Measurements from ENCODE around the gene DGKB.

The DGKB gene

DNA sequence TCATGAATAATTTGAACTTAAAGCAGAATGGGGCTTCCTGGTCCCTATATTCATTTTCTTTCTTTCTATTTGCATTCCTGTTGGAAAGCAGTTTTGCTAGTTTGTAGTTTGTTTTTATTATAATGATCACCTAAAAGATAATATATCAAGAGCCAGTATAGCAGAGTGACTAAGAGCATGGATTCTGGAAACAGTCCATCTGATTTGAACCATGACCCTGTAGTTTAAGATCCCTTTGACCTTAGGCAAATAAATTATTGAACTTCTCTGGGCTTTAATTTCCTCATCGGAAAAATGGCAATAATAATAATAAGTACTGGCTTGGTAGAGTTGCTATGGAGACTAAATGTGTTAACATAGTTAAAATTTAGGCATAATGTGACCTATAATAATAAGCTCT lies 76.1 kb downstream of the DGKB start:
- ChIA-PET CTCF (no interaction called here), POLR2A (no interaction called here)
- TF ChIP-seq HDGF (IDR thresholded peaks at IDR 0.05; ENCODE audit: borderline replicate concordance) = no peak
- TF ChIP-seq ELF4 (IDR thresholded peaks at IDR 0.05) = no peak
- TF ChIP-seq SP1 (IDR thresholded peaks at IDR 0.05) = no peak
- TF ChIP-seq FOXM1 (IDR thresholded peaks at IDR 0.05; ENCODE audit: borderline replicate concordance) = no peak
- TF ChIP-seq LEF1 (IDR thresholded peaks at IDR 0.05; ENCODE audit: borderline replicate concordance) = no peak
- no peak for TF ChIP-seq FOXK2 (IDR thresholded peaks at IDR 0.05)
- TF ChIP-seq TARDBP (IDR thresholded peaks at IDR 0.05) = no peak
- TF ChIP-seq, protein P1, sequence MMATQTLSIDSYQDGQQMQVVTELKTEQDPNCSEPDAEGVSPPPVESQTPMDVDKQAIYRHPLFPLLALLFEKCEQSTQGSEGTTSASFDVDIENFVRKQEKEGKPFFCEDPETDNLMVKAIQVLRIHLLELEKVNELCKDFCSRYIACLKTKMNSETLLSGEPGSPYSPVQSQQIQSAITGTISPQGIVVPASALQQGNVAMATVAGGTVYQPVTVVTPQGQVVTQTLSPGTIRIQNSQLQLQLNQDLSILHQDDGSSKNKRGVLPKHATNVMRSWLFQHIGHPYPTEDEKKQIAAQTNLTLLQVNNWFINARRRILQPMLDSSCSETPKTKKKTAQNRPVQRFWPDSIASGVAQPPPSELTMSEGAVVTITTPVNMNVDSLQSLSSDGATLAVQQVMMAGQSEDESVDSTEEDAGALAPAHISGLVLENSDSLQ (IDR thresholded peaks at IDR 0.05) = no peak
- TF ChIP-seq CTBP1 (IDR thresholded peaks at IDR 0.05; ENCODE audit: borderline replicate concordance) = no peak
- no peak for TF ChIP-seq SUZ12 (IDR thresholded peaks at IDR 0.05)
- TF ChIP-seq BHLHE40 (IDR thresholded peaks at IDR 0.05; ENCODE audit: borderline replicate concordance) = no peak
- no peak for TF ChIP-seq L3MBTL2 (conservative IDR thresholded peaks at IDR 0.05)
- no peak for TF ChIP-seq NFRKB (IDR thresholded peaks at IDR 0.05)
- no peak for TF ChIP-seq ZNF384 (IDR thresholded peaks at IDR 0.05)
- no peak for TF ChIP-seq FOXA1 (IDR thresholded peaks at IDR 0.05)
- TF ChIP-seq ARNT (IDR thresholded peaks at IDR 0.05) = no peak
- no peak for DNase-seq (ENCODE audit: extremely low spot score)

DNA sequence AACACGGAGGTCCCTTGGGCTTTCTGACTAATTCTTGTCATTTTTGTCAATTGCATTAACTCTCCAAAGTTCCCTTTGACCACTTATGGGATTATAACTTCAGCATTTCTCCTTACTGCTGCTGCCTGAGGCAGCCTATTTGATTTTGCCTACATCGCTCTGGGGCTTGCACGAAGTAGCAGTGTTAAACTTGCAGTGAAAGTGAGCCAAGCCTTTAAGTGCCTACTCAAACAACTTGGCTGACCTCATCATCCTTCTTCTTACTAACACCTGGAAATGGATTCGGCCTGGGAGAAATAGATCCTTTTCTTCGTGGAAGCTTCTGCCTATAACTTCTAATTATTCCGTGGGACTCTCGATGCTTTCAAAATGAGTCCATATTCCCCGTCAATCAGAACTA lies 76.6 kb downstream of the DGKB start:
- TF ChIP-seq FOXM1 (IDR thresholded peaks at IDR 0.05; ENCODE audit: borderline replicate concordance) (no peak), FOXK2 (IDR thresholded peaks at IDR 0.05) (no peak), L3MBTL2 (conservative IDR thresholded peaks at IDR 0.05) (no peak)
- ChIA-PET CTCF (no interaction called here), POLR2A (no interaction called here)
- DNase-seq (ENCODE audit: extremely low spot score) = no peak

DNA sequence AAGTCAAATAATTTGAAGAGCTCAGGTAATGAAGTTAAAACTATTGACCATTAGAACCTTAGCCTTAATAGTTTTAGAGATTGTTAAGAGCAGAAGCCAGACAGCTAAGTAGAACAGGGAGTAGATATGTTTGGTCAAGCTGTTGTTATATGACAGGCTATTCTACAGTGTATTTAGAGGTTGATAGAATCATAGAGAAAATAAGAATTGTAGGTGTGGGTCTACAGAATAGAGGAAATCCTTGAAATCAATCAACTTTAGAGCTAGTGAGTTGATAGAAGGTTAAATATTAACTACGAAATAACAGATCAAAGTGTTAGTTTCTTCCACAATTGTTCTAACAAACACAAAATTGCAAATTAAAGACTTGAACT lies 80.1 kb downstream of the DGKB start:
- POLR2A ChIA-PET = no interaction called here
- DNase-seq (ENCODE audit: extremely low spot score) = no peak
- CTCF ChIA-PET = no interaction called here
- TF ChIP-seq BHLHE40 (IDR thresholded peaks at IDR 0.05; ENCODE audit: borderline replicate concordance) (no peak), FOXA1 (IDR thresholded peaks at IDR 0.05) (no peak), FOXM1 (IDR thresholded peaks at IDR 0.05; ENCODE audit: borderline replicate concordance) (no peak), TARDBP (IDR thresholded peaks at IDR 0.05) (no peak), ZNF384 (IDR thresholded peaks at IDR 0.05) (no peak), CTBP1 (IDR thresholded peaks at IDR 0.05; ENCODE audit: borderline replicate concordance) (no peak), ARNT (IDR thresholded peaks at IDR 0.05) (no peak), NFRKB (IDR thresholded peaks at IDR 0.05) (no peak), L3MBTL2 (conservative IDR thresholded peaks at IDR 0.05) (no peak), SUZ12 (IDR thresholded peaks at IDR 0.05) (no peak), HDGF (IDR thresholded peaks at IDR 0.05; ENCODE audit: borderline replicate concordance) (no peak), SP1 (IDR thresholded peaks at IDR 0.05) (no peak), ELF4 (IDR thresholded peaks at IDR 0.05) (no peak)
- TF ChIP-seq, protein P1 (IDR thresholded peaks at IDR 0.05) = no peak

DNA sequence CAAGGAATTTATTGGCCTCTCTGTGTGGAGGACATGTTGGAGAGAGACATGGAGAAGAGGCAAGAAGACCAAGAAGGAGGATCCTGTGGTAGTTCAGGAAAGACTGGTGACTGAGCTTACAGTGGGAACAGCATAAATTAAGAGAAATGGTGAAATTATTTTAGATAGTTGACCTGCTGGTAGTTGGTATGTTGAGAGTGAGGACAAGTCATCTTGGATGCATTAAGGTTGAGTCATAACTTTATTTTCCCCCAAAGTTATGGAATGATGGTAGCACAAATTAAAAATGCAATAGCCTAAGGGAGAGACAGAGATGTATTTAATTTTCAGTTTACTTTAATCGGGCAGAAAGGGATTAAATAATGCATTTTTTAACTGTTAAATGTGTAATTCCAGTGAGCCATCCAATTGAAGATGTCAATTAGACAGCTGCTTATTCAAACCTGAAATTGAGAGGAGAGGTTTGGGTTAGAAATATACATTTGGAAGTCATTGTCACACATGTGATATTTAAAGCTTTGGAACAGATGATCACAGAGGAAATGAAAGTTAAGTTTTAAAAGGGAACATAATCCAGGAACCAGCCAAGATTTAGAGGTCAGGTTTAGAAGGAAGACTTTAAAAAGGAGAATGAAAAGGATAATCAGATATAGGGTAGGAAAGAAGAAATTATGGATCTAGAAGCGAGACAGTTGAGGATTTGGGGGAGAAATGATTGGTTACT lies 80.6 kb downstream of the DGKB start:
- ChIA-PET POLR2A (no interaction called here), CTCF (no interaction called here)
- no peak for DNase-seq (ENCODE audit: extremely low spot score)
- no peak for TF ChIP-seq FOXA1 (IDR thresholded peaks at IDR 0.05)
- no peak for TF ChIP-seq HDGF (IDR thresholded peaks at IDR 0.05; ENCODE audit: borderline replicate concordance)
- no peak for TF ChIP-seq ZNF384 (IDR thresholded peaks at IDR 0.05)
- no peak for TF ChIP-seq LEF1 (IDR thresholded peaks at IDR 0.05; ENCODE audit: borderline replicate concordance)
- TF ChIP-seq, protein P1 (IDR thresholded peaks at IDR 0.05) = no peak
- no peak for TF ChIP-seq L3MBTL2 (conservative IDR thresholded peaks at IDR 0.05)
- TF ChIP-seq NFRKB (IDR thresholded peaks at IDR 0.05) = no peak
- no peak for TF ChIP-seq CTBP1 (IDR thresholded peaks at IDR 0.05; ENCODE audit: borderline replicate concordance)

DNA sequence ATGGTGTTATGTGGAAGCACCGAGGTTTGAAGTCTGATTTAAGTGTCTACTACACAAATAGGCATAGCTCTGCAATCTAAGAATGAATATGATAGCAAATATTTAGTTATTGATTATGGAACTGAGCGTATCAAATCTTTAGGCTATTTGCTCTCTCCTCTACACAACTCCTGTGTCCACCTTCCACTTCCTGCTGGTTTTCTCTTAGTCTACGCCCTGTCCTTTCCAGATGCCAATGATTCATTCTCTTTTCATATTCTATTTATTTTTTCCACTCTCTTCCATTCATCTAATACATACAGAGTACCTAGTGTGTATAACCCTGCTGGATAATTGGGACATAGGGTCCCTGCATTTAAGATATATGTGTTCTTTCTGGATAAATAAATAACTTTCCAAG lies 83.7 kb downstream of the DGKB start:
- CTCF ChIA-PET = no interaction called here
- POLR2A ChIA-PET = no interaction called here
- TF ChIP-seq SUZ12 (IDR thresholded peaks at IDR 0.05) = no peak
- no peak for TF ChIP-seq LEF1 (IDR thresholded peaks at IDR 0.05; ENCODE audit: borderline replicate concordance)
- TF ChIP-seq L3MBTL2 (conservative IDR thresholded peaks at IDR 0.05) = no peak
- TF ChIP-seq TARDBP (IDR thresholded peaks at IDR 0.05) = no peak
- TF ChIP-seq FOXM1 (IDR thresholded peaks at IDR 0.05; ENCODE audit: borderline replicate concordance) = no peak
- TF ChIP-seq ELF4 (IDR thresholded peaks at IDR 0.05) = no peak
- TF ChIP-seq ZNF384 (IDR thresholded peaks at IDR 0.05) = no peak
- no peak for TF ChIP-seq CTBP1 (IDR thresholded peaks at IDR 0.05; ENCODE audit: borderline replicate concordance)
- no peak for TF ChIP-seq HDGF (IDR thresholded peaks at IDR 0.05; ENCODE audit: borderline replicate concordance)
- TF ChIP-seq BHLHE40 (IDR thresholded peaks at IDR 0.05; ENCODE audit: borderline replicate concordance) = no peak
- TF ChIP-seq FOXA1 (IDR thresholded peaks at IDR 0.05) = no peak
- TF ChIP-seq NFRKB (IDR thresholded peaks at IDR 0.05) = no peak
- TF ChIP-seq ARNT (IDR thresholded peaks at IDR 0.05) = no peak
- TF ChIP-seq SP1 (IDR thresholded peaks at IDR 0.05) = no peak
- no peak for TF ChIP-seq FOXK2 (IDR thresholded peaks at IDR 0.05)
- TF ChIP-seq, protein P1 (IDR thresholded peaks at IDR 0.05) = no peak

More for the DNA sequence above, 83.7 kb downstream of the DGKB start:
- no peak for DNase-seq (ENCODE audit: extremely low spot score)

Data from HEK293T (cell line).